Activated gamma-delta T cell (primary cell): Measurements from ENCODE around the gene NFIB.

Source experiments
- DNase-seq: peaks from one replicate; lab custom pipeline; 2025; lab: John Stamatoyannopoulos, UW

NFIB gene

DNA sequence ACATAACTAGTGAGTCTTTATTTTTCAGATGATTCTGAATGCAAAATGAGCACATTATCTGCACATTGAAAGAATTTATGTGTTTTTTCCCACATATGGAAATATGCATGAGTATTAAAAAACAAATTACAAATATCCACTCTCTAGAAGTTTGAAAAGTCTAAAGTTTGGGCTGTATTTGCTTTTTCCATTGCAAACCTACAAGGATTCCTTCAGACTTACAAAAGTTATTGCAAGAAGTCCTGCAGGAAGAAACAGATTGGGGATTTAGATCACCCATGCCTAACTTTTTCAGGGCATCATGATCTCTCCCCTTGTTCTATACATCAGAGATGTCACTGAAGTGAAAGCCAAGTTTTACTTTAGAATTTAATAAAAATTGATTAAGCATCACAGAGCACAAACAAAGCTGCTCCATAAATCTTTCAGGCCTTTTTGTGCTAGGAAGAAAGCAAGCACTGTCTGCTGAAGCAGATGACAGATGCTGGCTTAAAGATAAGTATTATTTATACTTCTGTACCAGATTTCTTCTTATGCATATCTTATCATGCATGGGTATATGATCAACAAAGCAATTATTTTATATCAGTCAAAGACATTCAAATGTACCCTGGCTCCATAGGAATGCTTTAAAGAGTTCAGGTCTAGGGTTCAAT is 71.7 kb downstream of the NFIB start:
- no peak for DNase-seq

GRCh38 chr9:14240537-14240936 is 73.4 kb downstream of the NFIB start:
- DNase-seq, result no peak

- DNase-seq, result no peak
Observed at GRCh38 chr9:14238518-14238917, 75.4 kb downstream of the NFIB start.

DNA sequence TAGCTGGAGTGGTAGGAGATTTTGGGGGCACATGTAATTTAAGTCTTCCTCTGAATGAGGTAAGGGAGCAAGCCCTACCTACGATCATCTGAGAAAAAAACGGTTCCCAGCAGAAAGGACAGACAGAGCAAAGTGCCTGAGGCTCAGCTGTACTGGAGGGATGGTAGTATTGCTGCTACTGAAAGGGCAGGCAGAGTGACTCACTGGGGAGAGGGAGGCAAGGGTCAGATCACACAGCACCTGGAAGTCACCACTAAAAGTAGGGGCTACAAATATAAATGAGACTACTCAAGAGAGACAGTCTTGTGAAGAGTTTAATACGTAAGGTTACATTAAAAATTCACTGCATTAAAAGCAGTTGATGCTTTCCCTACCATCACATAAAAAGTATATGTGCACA is 75.9 kb downstream of the NFIB start:
- DNase-seq, result no peak

- DNase-seq, result no peak
Observed at GRCh38 chr9:14236591-14236990, 77.3 kb downstream of the NFIB start.

GRCh38 chr9:14232111-14232510 is 81.8 kb downstream of the NFIB start:
- no peak for DNase-seq

DNA sequence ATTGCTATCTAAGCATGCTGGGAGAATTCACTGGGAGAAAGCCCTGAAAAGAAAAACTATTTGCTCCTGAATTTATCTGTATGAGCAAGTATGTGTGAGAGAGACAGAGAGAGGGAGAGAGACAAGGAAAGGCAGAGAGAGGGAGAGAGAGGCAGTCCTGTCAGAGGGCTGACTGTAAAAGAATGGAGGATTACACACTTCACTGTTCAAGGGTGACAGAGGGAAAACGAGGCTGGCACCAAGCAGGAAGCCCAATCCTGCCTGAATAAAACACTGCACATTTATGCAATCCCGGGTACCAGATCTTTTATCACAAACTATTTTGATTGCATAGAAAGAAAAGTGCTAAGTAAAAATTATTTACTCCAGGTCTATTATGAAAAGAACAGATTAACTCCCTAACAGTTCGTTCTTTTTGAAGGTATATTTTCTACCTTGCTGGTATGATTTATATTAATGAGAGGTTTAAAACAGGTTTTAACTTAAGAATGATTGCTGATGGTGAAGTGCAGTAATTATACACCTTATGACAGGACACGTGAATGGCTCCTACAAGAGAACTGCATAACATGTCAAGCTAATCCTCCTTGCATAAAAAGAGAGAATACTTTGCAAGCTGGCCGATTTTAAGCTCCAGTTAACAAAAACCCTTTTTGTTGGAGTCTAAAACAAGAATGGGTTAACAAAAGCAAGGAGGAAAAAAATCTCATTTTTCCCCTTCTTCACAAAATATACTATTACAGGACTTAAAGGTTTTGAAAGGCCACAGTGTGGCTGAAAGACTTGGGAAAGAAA is 82.5 kb downstream of the NFIB start:
- no peak for DNase-seq

GRCh38 chr9:14228602-14229001 is 85.3 kb downstream of the NFIB start:
- no peak for DNase-seq

DNA sequence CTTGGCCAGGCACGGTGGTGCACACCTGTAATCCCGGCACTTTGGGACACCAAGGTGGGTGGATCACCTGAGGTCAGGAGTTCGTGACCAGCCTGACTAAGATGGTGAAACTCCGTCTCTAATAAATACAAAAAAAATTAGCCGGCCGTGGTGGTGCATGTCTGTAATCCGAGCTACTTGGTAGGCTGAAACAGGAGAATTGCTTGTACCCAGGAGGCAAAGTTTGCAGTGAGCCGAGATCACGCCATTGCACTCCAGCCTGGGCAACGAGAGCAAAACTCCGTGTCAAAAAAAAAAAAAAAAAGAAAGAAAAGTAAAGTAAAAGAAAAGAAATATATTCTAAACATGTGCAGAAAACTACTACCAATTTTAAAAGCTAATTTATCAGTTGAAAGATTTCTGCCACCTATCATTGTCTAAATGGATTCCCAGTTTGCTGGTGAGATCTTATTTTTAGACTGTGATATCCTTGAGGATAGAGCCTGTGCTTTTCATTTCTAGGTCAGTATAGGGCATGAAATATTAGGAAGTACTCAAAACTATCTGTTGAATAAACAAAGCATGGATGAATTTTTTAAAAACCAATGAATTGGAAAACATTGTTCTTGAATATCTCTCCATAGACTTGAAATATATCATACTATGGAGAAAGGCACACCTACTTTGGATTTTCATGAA is 86.9 kb downstream of the NFIB start:
- DNase-seq, result no peak

- no peak for DNase-seq
Observed at GRCh38 chr9:14223081-14223480, 90.9 kb downstream of the NFIB start.

- DNase-seq, result no peak
Observed at GRCh38 chr9:14222149-14222835, 91.6 kb downstream of the NFIB start.

GRCh38 chr9:14221558-14221957 is 92.4 kb downstream of the NFIB start:
- DNase-seq, result no peak

DNA sequence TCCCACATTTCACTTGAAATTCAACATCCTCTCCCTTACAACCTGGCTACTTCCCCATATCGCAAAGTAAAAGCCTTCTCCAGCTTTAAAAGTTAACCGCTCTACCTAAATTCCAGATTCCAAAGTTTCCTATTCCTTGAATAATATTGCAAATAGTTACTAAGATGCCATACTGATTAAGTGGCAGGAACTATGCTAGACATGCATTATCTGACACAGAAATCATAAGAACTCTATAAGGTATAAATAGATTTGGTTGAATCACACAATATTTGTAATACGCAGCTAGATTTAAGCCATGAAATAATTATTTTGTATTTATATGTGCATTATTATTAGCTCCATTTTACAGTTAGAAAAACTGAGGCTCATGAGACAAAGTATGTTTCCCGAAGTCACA is 92.8 kb downstream of the NFIB start:
- no peak for DNase-seq

- DNase-seq, result no peak
Observed at GRCh38 chr9:14220256-14220655, 93.7 kb downstream of the NFIB start.

DNA sequence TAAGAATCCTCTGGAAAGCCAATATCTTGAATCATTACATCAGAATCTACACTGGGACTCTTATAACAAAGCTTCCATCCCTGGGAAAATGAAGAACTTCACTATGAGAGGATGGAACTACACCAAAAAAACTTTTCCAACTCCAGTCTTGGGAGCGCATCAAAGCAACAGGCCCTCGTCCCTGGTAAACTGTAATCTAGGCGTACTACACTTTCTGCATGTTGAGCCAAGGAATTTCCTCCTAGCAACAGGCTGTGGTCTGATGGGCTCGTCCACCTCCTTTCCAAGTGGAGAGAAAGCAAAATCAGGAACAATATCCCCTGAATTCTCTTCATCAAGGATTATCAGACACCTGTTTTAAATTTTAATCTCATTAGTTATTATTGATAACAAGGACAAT is 94.1 kb downstream of the NFIB start:
- DNase-seq, result no peak

- DNase-seq, result no peak
Observed at GRCh38 chr9:14218253-14218652, 95.7 kb downstream of the NFIB start.

GRCh38 chr9:14216612-14217194 is 97.2 kb downstream of the NFIB start:
- no peak for DNase-seq

- no peak for DNase-seq
Observed at GRCh38 chr9:14215614-14216013, 98.3 kb downstream of the NFIB start.

GRCh38 chr9:14214693-14215092 is 99.2 kb downstream of the NFIB start:
- no peak for DNase-seq

GRCh38 chr9:14214065-14214684 is 99.8 kb downstream of the NFIB start:
- DNase-seq, result no peak

GRCh38 chr9:14213504-14213903 is 100.4 kb downstream of the NFIB start:
- DNase-seq, result no peak
